Measurements from ENCODE around the gene ANKRD37. TPM values are rescaled to one million over a fixed set of nuclear protein-coding genes. Genes with fewer than 3 reads are reported as not detected.
A peak's percentile ranks its signal among the peaks of the same experiment; 100 is the strongest.

Gene ANKRD37, protein sequence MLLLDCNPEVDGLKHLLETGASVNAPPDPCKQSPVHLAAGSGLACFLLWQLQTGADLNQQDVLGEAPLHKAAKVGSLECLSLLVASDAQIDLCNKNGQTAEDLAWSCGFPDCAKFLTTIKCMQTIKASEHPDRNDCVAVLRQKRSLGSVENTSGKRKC
- 10 to 100 TPM in 1 of 4 donors, 1 to 10 TPM in 3; 2.0 to 10.0 (median 7.1) TPM for total RNA-seq

DNA sequence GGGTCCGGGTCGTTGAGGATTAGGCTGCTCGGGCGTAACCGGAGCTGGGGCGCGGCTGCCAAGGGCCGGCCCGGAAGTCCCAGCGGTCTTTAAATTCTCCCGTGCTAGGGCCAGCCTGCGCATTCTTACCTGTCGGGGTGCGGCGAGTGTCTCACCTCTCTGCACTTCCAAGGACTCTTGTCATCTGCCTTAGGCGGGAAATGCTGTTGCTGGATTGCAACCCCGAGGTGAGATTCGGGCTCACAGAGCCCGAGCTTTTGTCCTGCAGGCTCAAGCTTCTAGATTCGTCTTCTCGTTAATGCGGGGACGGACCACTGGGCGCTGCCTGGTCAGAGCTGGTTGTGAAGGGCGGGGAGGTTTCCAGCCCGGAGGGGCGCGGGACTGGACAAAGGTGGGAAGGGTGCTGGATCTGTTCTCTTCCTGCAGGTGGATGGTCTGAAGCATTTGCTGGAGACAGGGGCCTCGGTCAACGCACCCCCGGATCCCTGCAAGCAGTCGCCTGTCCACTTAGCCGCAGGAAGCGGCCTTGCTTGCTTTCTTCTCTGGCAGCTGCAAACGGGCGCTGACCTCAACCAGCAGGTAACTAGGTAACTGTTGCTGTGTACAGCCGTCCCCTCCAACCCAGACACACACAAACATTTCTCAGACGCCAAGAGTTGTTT, at the start of gene ANKRD37:
ANKRD37 (plus strand) TSS at position 118 of the 662 bp plus-strand sequence; CDS start at position 201, 83 bp downstream.
- no peaks in the 10 kb centered on the region for H3K9me3 ChIP-seq
- peak; percentile 62 for DNase-seq
- intact Hi-C loops (cut with DNase I; ENCODE audit: low total_unique reads) (loop anchor here (5.0 kb wide), 1 partner anchor 190 kb away; the partner anchor contains the start of gene SNX25), in situ Hi-C loops (cut with MboI; ENCODE audit: low pct_ligation_motif_present in 1 of 4, low pct_unique_long_range_greater_than_20kb in 1 of 4, low sequenced_read_pairs in 3 of 4) (loop anchor here in 2 of 4 donors (10.0 kb wide), 2 partner anchors 182 to 192 kb away; partner anchors contain the start of genes CFAP97 (in 1 of the 2) and SNX25 (in 1 of the 2))
- peaks cover 2 to 43% (median 17%) of the 10 kb centered on the region in 4 donors for H3K4me1 ChIP-seq
- 11% methylated on average over 22 of the region's 38 CpGs; no CpG with 5 or more reads in 1 of the 2 donors for WGBS, 2 donors (ENCODE audit: low coverage in 1 of 2)
- TF ChIP-seq POLR2A (IDR thresholded peaks at IDR 0.05) = peak; percentile 95
- peak; percentile 52 to 96 (median 96) for TF ChIP-seq POLR2AphosphoS5 (IDR thresholded peaks at IDR 0.05)
- no peak for TF ChIP-seq EP300 (IDR thresholded peaks at IDR 0.05; ENCODE audit: low read depth)
- TF ChIP-seq, protein P1, sequence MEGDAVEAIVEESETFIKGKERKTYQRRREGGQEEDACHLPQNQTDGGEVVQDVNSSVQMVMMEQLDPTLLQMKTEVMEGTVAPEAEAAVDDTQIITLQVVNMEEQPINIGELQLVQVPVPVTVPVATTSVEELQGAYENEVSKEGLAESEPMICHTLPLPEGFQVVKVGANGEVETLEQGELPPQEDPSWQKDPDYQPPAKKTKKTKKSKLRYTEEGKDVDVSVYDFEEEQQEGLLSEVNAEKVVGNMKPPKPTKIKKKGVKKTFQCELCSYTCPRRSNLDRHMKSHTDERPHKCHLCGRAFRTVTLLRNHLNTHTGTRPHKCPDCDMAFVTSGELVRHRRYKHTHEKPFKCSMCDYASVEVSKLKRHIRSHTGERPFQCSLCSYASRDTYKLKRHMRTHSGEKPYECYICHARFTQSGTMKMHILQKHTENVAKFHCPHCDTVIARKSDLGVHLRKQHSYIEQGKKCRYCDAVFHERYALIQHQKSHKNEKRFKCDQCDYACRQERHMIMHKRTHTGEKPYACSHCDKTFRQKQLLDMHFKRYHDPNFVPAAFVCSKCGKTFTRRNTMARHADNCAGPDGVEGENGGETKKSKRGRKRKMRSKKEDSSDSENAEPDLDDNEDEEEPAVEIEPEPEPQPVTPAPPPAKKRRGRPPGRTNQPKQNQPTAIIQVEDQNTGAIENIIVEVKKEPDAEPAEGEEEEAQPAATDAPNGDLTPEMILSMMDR (IDR thresholded peaks at IDR 0.05) = peak in 2 of 5 experiments; percentile 47 to 51
- peak within 1 kb of the TSS; percentile 97 to 100 (median 99) for H3K27ac ChIP-seq
- peak within 1 kb of the TSS; percentile 57 to 80 (median 68) for H3K4me3 ChIP-seq
- peaks cover 0 to 19% (median 3%) of the 10 kb centered on the region in 4 donors for H3K36me3 ChIP-seq
- no peaks in the 10 kb centered on the region for H3K27me3 ChIP-seq

DNA sequence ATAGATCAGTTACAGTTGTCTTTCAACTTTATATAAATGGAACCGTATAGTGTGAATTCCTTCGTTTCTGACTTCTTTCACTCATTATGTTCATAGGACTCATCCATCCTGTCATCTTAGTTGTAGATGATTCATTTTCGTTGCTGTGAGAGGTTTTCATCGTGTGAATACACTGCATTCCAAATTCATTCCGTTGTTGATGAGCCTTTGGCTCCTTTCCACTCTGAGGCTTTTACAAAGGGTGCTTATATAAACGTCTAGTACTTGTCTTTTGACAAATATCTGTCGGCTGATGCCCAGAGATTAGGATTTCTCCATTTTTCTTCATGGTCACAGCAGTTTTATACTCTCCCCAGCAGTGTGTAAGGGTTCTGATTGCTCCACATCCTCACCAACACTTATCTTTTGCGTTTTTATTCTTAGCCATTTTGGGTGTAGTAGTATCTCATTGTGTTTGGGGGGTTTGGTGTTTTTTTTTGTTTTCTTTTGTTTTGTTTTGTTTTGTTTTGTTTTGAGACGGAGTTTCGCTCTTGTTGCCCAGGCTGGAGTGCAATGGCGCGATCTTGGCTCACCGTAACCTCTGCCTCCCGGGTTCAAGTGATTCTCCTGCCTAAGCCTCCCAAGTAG, 49.6 kb upstream of the ANKRD37 start:
- Histone ChIP-seq H3K27me3 (no peaks in the 10 kb centered on the region), H3K27ac (peak overlapping the region in 1 of 4 donors; percentile 65), H3K4me1 (peaks cover 0 to 7% (median 2%) of the 10 kb centered on the region in 4 donors), H3K4me3 (no peak overlapping the region), H3K36me3 (no peaks in the 10 kb centered on the region), H3K9me3 (no peaks in the 10 kb centered on the region)
- in situ Hi-C loops (cut with MboI; ENCODE audit: low pct_ligation_motif_present in 1 of 4, low pct_unique_long_range_greater_than_20kb in 1 of 4, low sequenced_read_pairs in 3 of 4) = no loop called here
- 86 to 89% methylated on average over 14 of the region's 14 CpGs for WGBS, 2 donors (ENCODE audit: low coverage in 1 of 2)
- intact Hi-C loops (cut with DNase I; ENCODE audit: low total_unique reads) = loop anchor here (10.0 kb wide), 1 partner anchor 132 kb away; no protein-coding TSS in a partner anchor
- DNase-seq = no peak
- TF ChIP-seq POLR2A (IDR thresholded peaks at IDR 0.05) (no peak), POLR2AphosphoS5 (IDR thresholded peaks at IDR 0.05) (no peak), EP300 (IDR thresholded peaks at IDR 0.05; ENCODE audit: low read depth) (no peak)
- TF ChIP-seq, protein P1 (IDR thresholded peaks at IDR 0.05) = no peak

DNA sequence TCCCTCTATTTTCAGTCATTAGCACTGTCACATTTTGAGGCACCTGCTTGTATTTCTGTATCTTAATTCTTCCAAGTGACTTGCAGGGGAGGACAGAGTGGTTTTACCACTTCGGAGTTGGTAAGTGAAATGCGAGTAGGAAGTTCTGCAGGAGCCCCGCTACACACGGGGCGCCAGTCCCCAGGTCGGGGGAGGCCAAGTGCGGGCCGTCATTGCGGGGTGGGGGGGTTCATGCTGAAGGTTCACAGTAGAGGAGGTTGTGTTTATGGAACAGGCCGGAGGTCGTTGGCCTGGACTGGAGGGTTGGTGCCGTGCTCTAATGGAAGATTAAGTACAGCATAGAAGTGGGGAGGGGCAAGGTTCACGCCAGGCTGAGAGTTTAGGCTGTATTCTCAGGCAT, 45.0 kb upstream of the ANKRD37 start:
- 79 to 87% methylated on average over 9 to 13 of the region's 13 CpGs for WGBS, 2 donors (ENCODE audit: low coverage in 1 of 2)
- DNase-seq = no peak
- H3K9me3 ChIP-seq = no peaks in the 10 kb centered on the region
- TF ChIP-seq, protein P1 (IDR thresholded peaks at IDR 0.05) = no peak
- H3K36me3 ChIP-seq = no peaks in the 10 kb centered on the region
- no peaks in the 10 kb centered on the region for H3K27me3 ChIP-seq
- H3K27ac ChIP-seq = no peak overlapping the region
- H3K4me3 ChIP-seq = no peak overlapping the region
- no peaks in the 10 kb centered on the region for H3K4me1 ChIP-seq
- intact Hi-C loops (cut with DNase I; ENCODE audit: low total_unique reads) = no loop called here
- in situ Hi-C loops (cut with MboI; ENCODE audit: low pct_ligation_motif_present in 1 of 4, low pct_unique_long_range_greater_than_20kb in 1 of 4, low sequenced_read_pairs in 3 of 4) = no loop called here

DNA sequence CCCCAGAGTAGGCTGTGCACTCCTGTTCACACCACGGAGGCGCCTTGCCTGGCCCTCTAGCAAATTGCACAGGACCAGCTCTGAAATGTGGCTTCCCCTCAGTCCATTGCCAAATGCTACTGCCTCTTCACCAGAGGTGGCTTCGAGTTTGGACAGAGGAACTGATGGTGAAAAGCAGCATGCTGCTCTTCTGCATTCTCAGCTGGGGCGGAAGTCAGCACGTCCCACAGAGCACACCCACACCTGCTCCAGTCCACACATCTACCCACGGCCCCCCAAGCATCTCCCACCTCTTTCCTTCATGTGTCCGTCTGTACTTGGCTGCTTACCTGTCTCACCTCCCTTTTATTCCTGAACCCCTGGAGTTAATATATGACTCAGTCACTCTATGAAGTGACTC, 44.4 kb upstream of the ANKRD37 start:
- no peaks in the 10 kb centered on the region for H3K4me1 ChIP-seq
- TF ChIP-seq, protein P1 (IDR thresholded peaks at IDR 0.05) = no peak
- no peak for TF ChIP-seq POLR2AphosphoS5 (IDR thresholded peaks at IDR 0.05)
- TF ChIP-seq EP300 (IDR thresholded peaks at IDR 0.05; ENCODE audit: low read depth) = no peak
- TF ChIP-seq POLR2A (IDR thresholded peaks at IDR 0.05) = no peak
- in situ Hi-C loops (cut with MboI; ENCODE audit: low pct_ligation_motif_present in 1 of 4, low pct_unique_long_range_greater_than_20kb in 1 of 4, low sequenced_read_pairs in 3 of 4) (no loop called here), intact Hi-C loops (cut with DNase I; ENCODE audit: low total_unique reads) (no loop called here)
- 92% methylated on average over 7 of the region's 7 CpGs; no CpG with 5 or more reads in 1 of the 2 donors for WGBS, 2 donors (ENCODE audit: low coverage in 1 of 2)
- no peaks in the 10 kb centered on the region for H3K27me3 ChIP-seq
- H3K27ac ChIP-seq = no peak overlapping the region
- DNase-seq = no peak
- no peaks in the 10 kb centered on the region for H3K9me3 ChIP-seq
- H3K36me3 ChIP-seq = no peaks in the 10 kb centered on the region
- H3K4me3 ChIP-seq = no peak overlapping the region

Measured in transverse colon (tissue), 4 donors.